GM10847 (cell line): Measurements from ENCODE around the gene GRB7.

Experiments
- POLR2A ChIP-seq: IDR thresholded peaks from 2 replicates; pipeline ENCODE4 v1.6.1; 2011; ENCODE audit not compliant: insufficient read length; ENCODE audit errors: extremely low read depth

Gene GRB7

DNA sequence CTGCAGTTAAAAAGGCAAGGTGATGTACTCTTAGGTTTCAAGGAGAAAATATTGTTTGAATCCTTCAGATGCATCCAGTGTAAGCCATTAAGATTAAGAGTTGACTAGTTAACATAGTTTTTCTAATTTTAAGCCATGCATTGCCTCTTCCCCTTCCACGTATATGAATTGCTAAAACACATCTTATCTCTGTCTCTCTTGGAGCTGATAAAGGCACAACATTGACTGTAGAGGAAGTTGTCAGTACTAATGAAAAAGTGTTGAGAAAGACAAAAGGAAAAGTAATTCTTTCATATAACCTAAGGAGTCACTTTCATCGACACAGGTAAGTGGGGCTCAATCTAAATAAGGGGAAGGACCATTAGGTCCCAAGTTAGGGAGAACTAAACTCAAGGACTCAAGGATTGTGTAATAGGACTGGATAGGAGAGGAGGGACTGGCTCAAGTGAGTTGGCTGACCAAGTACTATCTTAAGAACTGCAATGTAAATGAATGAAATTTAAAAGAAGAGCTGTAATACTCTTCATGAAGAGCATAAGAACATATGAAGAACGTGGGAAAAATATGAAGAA, 55.6 kb downstream of the GRB7 start:
- no peak for TF ChIP-seq POLR2A

DNA sequence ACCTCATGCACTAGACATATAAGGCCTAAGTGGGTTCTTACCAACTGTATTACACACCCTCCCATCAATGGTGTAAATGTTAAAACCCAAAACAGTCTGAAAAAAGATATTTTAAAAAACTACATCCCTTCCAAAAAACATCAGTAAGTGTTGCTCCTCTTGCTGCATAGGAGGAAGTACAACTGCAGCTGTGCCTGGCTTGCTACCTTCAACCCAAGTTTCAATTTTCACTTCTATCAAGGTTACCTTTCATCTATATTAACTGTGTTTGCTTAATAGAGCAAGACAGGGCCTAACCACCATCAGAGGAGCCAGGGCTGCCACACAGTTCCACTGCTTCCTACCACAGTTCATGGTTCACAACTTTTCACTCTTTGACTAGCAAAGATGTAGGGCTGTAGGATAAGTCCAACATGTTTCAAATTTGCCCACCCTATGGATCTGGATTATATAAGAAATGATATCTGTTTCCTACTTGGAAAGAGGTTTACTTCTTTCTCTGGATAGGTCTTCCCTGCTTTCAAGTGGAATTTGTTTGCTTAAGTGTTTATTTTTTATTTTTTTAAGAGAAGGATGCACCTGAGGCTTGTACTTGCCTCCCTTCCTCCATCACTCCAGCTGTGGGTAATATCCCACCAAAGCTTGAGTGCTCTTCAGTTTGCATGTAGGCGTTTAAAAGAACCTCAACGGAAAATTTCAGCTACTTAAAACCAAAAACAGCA, 56.7 kb downstream of the GRB7 start:
- no peak for TF ChIP-seq POLR2A
